ENCODE data around the gene TBX19. TPM values are rescaled to one million over a fixed set of nuclear protein-coding genes. Genes with fewer than 3 reads are reported as not detected.

TBX19 gene
- total and polyA plus RNA-seq, 8 donors: 1.8 to 8.2 (median 5.1) TPM

GRCh38 chr1:168271636-168272035 lies 9.0 kb upstream of the TBX19 start:
- ATAC-seq: no peak
- H3K4me1 ChIP-seq: no peaks in the 10 kb centered on the region
- peaks cover 0 to 2% of the 10 kb centered on the region in 2 donors for H3K9me3 ChIP-seq
- H3K27ac ChIP-seq: no peak overlapping the region
- intact Hi-C loops (cut with DNase I): no loop called here
- H3K4me3 ChIP-seq: no peak overlapping the region
- no peak for TF ChIP-seq CTCF (IDR thresholded peaks at IDR 0.05)
- DNase-seq: no peak
- peaks cover 0 to 2% of the 10 kb centered on the region in 2 donors for H3K36me3 ChIP-seq
- H3K27me3 ChIP-seq: no peaks in the 10 kb centered on the region

GRCh38 chr1:168273575-168273974 lies 7.1 kb upstream of the TBX19 start:
- Histone ChIP-seq H3K27ac (no peak overlapping the region), H3K4me1 (no peaks in the 10 kb centered on the region), H3K36me3 (peaks cover 0 to 2% of the 10 kb centered on the region in 2 donors), H3K9me3 (peaks cover 0 to 5% of the 10 kb centered on the region in 2 donors), H3K27me3 (no peaks in the 10 kb centered on the region), H3K4me3 (no peak overlapping the region)
- TF ChIP-seq CTCF (IDR thresholded peaks at IDR 0.05): no peak
- no peak for DNase-seq
- ATAC-seq: no peak
- intact Hi-C loops (cut with DNase I): no loop called here

DNA sequence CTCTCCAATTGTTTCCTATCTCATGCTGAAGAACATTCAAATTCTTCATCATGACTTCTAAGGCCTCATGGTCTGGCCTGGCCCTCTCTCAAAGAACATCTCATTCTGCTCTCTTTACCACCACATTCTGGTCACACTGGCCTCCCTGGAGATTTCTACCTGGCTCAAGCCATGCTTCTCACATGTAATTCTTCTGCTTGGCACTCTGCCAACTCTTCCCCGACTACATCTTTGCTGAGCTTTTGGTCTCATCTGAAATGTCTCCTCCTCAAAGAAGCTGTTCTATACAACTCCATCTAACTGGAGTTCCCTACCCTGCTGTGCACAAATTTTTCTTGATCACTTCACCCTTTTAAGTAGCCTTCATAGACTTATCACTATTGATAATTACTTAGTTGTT lies 1.4 kb upstream of the TBX19 start:
- intact Hi-C loops (cut with DNase I): no loop called here
- no peaks in the 10 kb centered on the region for H3K4me1 ChIP-seq
- TF ChIP-seq CTCF (IDR thresholded peaks at IDR 0.05): no peak
- peaks cover 0 to 5% of the 10 kb centered on the region in 2 donors for H3K9me3 ChIP-seq
- no peak for ATAC-seq
- H3K27me3 ChIP-seq: no peaks in the 10 kb centered on the region
- H3K36me3 ChIP-seq: no peaks in the 10 kb centered on the region
- H3K27ac ChIP-seq: no peak overlapping the region
- H3K4me3 ChIP-seq: no peak overlapping the region
- DNase-seq: no peak

DNA sequence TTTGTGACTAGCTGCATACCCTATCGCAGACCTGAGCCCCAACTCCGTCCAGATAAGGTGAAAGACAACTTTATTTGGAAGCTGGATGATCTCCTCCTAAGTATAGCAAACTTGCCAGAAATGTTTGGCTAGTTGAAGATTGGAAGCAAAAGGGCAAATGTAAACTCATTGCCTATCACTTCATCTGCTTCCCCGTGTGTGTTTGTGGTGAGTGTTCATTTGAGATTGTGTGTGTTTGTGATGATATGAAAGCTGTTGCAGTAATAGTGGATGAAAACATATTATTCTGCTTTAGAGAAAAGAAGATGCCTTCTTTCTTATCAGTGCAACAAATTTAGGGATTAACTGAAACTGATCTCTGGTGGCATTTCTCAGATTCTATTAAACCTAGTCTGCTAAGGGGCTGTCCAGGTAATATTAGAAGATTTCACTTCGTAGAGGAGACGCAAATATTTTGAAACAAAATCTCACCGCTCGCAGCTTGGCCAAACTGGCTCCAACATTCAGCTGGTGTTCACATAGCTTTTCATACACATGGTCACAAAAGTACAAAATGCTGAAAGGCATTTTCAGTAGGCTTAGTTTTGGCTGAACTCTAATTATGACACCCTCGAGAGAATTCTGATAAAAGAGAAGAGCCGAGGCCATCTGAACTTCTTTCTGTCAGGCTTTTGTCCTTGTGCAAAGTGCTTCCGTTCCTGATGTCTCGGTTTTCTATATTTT lies 1.1 kb downstream of the TBX19 start:
- no peaks in the 10 kb centered on the region for H3K27me3 ChIP-seq
- H3K9me3 ChIP-seq: peaks cover 0 to 3% of the 10 kb centered on the region in 2 donors
- intact Hi-C loops (cut with DNase I): no loop called here
- no peak overlapping the region for H3K27ac ChIP-seq
- DNase-seq: peak in 2 of 4 donors; percentile 42 to 53
- TF ChIP-seq CTCF (IDR thresholded peaks at IDR 0.05): no peak
- H3K4me1 ChIP-seq: no peaks in the 10 kb centered on the region
- H3K4me3 ChIP-seq: no peak overlapping the region
- H3K36me3 ChIP-seq: no peaks in the 10 kb centered on the region
- no peak for ATAC-seq

DNA sequence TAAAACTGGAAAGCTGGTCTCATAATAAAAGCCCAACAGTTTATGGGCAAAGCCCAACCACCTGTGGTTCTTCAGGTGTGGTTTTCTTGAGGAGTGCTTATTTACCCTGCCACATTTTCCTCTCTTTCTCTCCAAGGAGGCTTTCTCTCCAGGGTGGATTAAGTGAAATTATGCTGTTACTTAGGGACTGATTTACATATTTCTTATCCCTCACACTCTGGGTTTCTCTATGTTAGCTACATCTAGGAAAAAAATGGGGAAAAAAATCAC lies 4.8 kb downstream of the TBX19 start:
- no peaks in the 10 kb centered on the region for H3K9me3 ChIP-seq
- DNase-seq (no peak), ATAC-seq (peak; percentile 57)
- no peaks in the 10 kb centered on the region for H3K36me3 ChIP-seq
- intact Hi-C loops (cut with DNase I): no loop called here
- H3K4me1 ChIP-seq: no peaks in the 10 kb centered on the region
- H3K27ac ChIP-seq: no peak overlapping the region
- no peaks in the 10 kb centered on the region for H3K27me3 ChIP-seq
- H3K4me3 ChIP-seq: no peak overlapping the region
- TF ChIP-seq CTCF (IDR thresholded peaks at IDR 0.05): no peak

Measured in left lung (tissue), 10 donors.